Fibroblast of upper back skin (primary cell): ENCODE data around the gene CAMTA1.

Experiments
- DNase-seq: peaks from one replicate; pipeline ENCODE4 v3.0.0-alpha.2; 2013

Gene CAMTA1

DNA sequence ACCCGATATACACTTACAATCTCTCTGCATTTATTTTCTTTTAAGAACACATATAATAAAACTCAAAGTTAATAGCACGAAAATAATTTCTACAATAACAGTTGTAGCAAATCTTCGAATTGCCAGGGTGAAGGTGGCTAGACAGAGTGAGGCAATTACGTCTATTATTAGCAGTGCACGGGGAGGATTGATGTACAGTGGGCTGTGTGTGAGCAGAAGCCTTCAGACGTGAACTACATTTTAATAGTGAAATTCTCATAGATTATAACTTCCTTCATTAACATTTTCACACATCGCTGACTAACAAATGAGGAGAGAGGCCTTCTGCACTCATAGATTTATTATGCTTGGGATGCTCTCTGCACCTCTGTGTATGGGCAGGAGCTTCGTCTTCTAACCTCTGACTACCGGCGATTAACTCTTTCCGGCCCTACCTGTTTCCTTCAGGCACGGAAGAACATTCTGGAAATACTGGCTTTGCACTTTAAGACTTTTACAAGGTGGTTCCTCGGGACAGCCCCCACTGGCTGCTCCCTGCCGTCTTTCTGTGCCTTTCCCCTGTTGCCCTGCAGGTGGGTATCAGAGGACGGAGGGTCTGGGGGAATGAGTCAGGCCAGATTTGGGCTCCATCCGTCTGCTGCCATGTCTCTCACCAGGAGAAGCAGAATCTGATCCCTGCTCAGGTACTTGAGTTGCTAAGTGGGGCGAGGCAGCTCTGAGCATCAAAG is 200.5 kb downstream of the CAMTA1 start:
- no peak for DNase-seq

DNA sequence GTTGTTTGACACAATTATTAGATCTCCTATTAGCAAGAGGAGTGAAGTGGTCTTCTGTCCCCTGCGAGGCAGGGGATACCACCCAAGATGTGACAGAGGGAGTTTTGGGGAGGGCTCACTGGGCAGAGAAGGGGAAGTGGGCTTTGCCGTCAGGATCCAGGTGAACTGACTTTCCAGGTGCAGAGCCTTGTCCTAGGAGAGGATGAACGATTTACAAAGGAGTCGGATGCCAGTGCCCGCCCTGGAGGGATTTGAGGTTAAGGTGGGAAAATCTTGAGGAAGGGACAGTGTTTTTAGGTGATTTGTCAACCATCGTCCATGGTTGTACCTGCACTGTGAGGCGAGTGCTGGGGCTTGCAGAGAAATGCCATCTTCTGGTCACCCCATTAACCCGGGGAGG is 201.0 kb downstream of the CAMTA1 start:
- DNase-seq = no peak

DNA sequence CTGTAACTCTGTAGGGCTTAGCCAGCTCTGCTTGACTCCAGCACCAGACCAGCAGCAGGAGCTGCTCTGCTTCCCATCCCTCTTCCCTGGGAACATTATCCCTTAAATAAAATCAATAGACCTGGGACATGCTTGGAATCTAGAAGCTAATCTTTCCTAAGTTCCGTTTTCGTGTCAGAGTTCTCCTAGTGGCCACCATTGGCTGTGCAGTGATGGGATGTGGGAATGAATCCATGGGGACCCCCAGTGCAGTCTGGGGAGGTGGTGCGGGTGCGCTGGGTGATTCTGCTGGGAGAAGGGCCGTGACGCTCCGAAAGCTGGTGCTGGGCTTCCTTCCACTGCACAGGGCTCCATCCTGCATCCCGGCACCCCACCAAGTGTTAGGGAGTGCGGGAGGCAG is 202.7 kb downstream of the CAMTA1 start:
- no peak for DNase-seq

DNA sequence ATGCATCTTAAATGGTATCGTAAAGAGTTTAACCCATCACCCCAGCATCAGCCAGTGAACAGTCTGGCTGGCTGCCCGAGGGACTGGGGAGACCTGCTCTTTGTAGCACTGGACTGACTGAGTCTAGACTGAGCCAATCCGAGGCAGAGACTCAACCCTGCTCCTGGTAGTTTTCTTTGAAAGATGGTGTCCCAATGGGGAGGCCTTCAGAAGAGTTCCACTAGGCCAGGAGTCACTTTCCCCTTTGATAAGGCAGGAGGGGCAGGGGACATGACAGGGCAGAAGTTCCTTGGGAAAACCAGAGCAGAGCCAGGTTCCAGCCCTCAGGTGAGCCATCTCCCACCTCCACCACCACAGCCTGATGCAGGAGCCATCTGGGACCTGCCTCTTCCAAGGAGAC is 203.5 kb downstream of the CAMTA1 start:
- DNase-seq = no peak

DNA sequence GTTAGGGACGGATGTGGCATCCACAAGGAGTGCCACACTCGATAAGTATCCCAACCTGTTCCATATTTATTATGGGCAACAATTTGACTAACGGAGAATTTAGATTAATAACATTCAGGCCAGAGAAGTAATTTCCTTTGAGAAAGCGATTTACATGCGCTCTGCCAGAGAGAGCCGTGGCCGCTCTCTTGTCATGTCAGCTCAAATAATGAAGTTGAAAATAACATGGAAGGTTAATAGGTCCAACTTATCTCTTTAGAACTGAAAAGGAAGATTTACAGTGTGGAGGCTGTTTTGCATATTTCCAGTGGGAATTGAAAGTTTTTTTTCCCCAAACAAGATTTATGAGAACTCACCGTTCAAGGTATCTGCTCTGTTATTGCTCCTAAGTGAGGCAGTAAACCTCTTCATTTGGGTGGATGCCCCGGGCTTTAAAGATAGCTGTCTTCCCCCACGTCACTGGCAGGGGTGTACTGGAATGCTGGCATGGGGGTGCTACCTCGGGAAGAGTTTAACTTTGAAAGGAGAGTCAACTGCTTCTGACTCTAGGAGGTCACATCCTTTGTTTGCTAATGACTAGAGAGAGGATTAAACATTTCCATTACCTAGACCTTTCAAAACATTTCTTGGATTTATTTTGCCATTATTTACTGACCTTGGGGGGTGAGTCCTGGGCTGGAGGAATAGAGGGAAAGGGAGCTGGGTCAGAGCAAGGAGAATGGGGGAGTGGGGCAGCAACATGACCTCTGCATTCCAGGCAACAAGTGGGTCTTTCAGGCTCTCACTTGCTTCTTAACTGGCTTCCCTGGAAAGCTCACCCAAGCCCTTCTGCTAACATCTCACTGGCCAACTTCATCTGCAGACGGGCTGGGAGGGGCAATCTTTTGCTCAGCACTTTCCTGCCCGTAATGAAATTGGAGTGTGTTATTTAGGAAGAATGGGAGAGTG is 204.2 kb downstream of the CAMTA1 start:
- DNase-seq = no peak

DNA sequence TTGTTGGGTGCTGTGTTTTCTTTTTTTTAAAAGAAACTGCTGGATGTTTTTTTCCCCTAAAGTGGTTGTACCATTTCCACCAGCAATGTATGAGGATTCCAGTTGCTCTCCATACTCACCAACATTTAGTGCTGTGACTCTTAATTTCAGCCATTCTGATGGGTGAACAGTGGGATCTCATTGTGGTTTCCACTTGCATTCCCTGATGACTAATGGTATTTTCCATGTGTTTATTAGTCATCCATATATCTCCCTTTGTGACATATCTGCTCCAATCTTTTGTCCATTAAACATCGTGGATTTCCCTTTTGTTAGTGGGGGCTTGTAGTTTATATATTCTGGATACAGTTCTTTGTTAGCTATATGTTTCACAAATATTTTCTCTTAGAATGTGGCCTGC is 206.0 kb downstream of the CAMTA1 start:
- DNase-seq = peak; percentile 86

DNA sequence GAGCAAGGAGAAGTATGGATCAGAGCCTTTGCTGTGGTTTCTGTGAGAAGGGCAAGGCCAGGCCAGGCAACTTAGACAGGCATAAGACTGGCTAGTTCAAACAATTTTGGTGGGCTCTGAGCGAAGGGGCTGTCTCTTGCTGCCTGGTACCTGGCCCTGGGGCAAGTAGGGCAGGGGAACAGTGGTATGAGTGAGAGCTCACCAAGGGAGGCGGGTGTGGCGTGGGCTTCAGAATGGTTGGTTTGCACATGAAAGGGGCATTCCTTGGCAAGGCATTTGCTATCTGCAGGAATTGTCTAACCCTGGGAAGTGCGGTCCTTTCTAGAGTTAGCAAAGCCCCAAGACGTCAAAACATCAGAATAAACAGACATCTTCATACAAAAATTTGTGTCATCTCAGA is 210.5 kb downstream of the CAMTA1 start:
- DNase-seq = no peak

DNA sequence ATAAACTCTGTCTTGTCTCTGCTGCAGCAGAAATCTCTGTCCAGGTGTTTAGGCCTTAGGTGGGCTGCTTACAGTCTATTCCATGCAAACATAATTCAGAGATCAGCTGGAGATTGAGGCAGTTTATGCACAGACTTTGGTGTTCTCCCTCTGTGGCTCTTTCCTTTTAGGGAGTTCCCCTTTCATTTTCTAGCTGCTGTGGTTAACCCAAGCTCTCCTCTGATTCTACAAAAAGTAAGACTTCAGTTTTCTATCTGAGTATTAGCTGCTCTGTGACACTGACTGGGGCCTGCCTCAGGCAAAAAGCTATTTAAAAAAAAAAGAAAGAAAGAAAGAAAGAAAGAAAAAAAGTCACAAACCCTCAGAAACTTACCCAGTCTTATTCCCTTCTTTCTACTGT is 211.1 kb downstream of the CAMTA1 start:
- DNase-seq = no peak

DNA sequence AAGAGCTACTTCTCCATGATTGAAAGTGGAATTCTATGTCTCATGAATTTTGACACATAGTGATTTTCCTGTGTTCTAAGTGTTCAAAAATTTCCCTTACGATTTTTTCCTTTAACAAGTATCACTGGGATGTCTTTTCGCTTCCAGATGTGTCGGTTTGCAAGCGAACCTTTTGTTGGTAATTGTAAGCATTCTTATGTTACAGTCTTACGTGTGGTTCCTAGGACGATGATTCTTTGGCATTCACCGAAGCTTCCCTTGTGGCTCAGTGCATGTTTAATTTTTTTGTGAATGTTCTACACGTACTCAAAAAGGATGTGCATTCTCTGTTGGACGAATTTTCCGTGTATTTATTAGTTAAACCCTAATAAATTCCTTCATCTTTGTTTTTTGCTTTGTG is 211.6 kb downstream of the CAMTA1 start:
- DNase-seq = no peak

DNA sequence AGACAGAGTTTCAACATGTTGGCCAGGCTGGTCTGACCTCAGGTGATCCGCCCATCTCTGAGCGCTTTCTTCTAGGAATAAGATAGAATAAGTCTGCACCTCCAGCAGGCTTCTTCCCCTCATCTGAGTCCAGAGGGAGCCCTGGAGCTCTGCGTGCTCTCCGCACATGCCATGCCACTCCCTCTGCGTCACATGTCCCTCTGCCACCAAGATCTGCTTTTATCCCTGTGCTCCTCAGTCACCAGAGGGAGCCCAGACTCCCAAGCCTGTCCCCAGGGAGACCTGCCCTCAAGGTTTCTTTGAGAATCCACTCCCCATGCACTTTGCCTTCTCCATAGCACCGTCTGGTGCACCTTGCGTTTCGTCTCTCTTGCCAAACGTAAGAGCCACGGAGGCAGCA is 213.0 kb downstream of the CAMTA1 start:
- DNase-seq = no peak

DNA sequence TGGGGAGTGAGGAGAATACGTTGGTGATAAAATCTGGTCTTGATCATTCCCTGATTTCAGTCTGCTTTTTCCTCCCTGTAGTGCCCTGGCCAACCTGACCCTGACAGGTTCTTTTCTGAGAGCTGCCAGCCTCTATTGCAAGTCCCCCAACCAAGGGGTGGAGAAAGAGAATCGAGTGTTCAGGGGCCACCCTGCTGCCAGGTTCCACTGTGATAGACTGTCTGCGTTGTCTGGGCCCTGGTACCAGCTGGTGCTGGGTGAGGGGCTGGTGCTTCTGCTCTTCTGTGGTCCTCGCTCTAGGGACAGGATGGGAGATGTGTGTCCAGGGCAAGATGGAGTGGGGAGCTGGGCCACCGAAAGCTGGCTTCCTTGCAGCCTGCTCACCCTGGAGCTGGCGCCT is 214.6 kb downstream of the CAMTA1 start:
- DNase-seq = no peak

DNA sequence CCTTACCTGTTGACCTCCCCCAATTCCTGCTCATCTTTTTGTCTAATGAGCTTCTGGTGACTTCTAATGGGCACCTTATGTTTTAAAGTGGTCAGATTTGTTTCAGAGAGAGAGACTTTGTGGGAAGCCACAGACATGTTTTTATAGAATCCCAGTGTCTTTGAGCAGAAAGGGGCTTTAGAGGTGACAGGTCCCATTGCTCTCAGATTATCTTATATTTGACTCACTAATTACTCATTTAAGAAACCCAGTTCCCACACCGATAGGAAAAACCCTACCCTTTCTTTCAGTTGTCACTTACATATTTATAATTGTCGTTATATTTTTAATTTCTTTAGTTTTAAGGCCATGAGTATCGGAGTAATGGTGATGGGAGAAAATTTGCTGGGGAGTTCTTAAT is 215.5 kb downstream of the CAMTA1 start:
- DNase-seq = no peak

DNA sequence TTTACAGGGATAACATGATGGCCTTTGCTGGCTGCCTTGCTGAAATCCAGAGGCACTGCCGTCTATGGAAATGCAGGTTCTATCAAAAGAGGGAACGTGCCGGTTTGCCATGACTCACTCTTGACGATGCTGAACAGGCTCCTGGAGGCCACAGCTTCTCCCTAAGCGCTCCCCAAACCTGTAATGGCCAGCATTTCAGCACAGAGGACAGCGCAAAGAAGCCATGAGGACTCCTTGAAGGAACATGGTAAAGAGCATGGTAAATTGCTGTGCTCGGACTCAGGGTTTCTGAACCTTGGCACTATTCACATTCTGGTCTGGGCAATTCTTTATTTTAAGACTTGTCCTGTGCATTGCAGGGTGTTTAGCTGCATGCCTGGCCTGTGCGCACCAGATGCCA is 217.5 kb downstream of the CAMTA1 start:
- no peak for DNase-seq

DNA sequence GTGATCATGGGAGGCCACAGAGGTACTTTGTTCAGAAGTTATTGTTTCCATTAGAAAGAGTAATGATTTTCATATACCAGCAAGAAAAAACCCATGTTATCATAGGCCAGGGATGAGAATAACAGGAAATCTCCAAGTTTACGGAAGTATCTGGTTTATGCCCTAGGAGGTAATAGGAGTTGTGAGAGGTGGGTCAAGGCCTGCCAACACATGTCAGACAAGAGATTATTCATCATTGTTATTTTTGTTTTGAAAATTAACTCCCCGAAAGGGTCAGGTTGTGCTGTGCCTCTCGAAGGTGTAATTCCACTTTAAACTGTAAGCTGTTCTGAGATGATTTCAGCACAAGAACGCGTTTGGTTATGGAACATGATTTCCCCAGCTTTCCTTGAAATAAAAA is 218.4 kb downstream of the CAMTA1 start:
- no peak for DNase-seq

DNA sequence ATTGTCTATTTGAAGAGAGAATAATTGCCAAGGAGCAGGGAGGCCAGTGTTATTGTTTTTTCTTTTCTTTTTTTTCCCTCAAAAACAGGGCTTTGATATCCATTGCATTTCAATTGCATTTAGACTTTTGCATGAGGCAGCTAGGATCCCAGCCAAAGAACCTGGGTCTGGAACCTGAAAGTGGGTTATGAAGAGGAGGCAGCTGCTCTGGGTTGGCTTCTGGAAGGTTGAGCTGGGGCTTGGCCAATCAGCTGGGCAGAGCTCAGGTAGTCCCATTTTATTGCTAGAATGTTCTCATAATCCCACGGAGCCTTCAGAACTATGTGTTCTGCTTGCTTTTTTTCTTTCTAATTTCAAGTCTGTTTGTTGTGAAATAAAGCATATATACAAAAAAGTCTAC is 218.9 kb downstream of the CAMTA1 start:
- DNase-seq = no peak

DNA sequence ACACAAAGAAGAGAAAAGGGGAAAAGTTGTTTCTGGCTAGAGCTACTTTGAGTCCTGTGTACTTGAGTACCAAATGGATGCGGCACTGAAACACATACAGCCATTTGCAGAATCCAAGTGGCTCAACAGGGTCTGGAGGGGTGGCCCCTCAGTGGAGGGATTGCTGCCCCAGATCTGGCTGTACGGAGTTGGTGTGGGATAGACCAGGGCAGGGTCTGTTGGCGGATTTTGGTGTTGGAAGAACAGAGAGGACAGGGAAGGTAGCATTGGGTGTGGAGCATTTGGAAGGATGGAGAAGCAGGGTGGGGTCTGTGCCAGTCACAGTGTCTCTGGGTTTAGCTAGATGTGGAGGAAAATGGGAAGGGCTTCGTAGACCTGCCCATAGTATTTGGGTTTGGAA is 220.5 kb downstream of the CAMTA1 start:
- DNase-seq = no peak

DNA sequence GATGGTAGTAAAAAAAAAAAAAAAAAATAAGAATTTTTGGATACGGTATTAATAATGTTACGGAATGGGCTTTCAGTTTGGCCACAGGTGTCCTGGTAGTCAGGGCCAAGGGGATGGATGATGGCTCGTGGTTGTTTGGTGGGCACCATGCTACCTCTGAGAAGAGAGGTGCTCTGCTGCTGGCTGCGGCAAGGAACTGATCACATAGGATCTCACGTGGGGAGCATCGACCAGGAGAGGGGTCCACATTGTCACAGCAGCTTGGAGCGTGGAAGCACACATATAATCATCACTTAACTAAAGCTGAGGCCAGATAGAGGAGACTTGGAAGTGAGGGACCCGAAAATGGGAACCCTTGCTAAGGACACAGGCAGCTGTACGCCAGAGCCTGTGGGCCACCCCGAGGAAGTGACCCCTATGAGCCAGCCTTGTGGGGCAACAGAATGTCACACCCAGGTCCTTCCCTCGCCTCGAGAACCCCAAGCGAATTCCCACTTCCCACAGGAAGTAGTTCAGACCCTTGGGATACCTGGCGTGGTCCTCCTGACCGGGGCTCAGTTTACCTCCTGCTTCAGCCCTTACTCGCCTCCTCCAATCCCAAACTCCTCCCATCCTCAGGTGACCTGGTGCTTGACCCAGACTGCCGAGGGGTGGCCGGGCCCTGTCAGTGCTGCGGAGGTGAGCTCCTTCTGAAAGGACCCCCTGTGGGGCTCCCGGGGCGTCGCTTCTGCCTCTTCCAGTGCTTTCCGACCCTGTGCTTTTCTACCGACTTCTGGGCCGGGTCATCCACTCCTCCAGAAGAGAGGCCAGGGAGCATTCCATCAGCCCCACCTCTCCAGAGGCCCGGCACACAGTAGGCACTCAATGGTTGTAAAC is 222.0 kb downstream of the CAMTA1 start:
- no peak for DNase-seq

DNA sequence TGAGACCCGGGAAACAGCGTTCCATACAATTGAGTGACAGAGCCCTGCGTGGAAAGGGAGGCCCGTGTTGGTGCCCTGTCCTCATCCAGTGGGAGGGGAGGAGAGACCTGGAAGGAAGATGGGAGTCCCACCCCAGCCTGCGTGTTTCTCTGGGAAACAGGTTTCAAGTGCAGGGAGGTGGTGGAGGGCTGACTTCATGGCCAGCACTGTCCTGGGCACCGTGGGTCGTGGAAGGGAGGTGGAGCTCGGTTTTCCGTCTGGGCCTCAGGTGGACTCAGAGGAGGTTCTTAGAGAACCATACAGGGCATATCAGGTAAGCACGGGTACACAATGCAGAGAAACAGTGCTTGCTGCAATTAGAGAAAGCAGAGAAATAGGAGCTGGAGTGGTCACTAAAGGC is 222.6 kb downstream of the CAMTA1 start:
- DNase-seq = no peak

DNA sequence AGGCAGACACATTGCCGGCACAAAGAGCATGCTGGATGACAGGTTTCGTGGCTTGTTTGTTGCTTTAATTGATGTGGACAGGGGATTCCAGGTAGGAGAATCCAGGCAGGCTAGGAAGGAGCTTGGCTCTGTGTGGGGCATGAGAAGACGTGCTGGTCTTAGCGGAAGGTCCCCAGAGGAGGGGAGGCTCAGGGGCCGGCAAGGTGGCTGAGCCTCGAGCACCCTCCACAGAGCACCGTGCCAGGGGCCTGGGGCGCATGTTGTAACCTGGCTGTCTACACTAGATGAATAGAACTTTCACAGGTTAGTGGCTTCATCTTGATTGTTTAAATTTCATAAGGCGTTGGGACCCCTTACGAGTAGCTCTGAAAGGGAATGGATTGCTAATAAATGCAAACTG is 223.1 kb downstream of the CAMTA1 start:
- DNase-seq = no peak

DNA sequence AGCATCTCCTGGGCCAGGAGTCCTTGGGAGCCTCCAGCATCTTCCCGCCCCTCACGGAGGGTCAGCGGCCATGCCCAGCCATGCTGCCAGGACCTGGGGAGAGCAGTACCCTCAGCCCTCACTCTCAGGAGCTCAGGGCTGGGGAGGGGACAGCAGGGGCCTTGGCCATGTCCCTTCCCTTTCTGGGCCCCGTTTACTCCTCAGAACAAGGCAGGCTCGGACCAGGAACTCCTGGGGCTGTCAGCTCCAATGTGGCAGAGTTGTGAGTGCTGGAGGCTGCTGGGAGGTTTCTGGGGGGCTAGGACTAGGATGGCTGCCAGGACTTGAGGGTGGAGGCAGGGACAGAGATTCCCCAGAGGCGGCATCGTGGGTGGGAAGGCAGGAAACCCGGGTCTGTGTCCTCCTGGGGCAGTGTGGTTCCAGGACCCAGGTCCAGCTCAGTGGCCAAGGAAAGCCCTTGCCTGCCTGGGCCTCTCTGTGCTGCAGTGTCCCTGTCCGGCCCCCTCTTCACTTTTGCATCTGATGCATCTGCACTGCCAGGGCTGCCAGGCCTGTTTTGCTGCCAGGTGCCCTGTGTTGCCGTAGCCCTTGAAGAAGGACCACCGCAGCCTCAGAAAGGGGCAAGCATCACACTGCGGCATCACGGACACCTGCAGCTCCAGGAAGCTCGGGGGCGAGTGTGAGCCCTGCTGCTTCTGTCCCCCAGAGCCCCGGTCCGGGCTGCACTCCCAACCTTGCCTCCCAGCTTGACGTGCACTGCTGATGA is 223.9 kb downstream of the CAMTA1 start:
- no peak for DNase-seq

DNA sequence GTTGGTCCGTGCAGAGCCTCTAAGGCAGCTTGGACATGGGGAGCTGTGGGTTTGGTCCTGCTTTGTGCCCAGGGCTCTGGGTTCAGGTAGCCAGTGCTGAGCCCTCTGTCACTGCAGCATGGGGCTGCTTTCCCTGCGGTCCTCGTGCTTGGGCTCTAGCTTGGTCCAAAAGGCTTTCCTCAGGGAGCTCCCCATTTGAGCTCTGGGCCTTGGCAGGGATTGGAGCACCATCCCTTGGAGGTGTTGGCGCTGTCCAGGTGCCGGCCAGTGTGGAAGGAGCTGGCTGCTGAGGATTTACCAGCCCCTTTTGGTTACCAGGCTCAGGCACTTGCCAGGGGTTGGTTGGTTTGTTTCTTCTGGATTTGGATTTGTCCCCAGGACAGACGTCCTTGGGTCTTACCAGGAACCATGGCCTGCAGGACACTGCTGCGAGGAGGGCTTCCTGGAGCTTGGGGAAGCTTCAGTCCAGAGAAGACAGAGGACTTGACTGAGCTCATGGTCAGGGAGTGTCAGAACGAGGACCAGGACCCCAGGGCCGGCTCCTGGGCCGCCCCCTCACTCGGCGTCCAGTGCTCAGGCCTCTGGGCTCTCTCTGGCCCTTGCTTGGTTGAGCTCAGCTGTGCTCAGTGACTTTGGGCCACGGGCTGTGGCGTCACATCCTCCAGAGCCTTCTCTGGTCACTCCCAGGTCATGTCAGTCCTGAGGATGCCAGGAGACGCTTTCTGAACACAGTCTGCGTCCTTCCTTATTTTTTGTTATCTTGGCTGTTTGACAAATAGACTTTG is 224.7 kb downstream of the CAMTA1 start:
- no peak for DNase-seq
